SK-N-SH (cell line): Measurements from ENCODE around the gene GJB2.

Source experiments
- CTCF ChIP-seq: fragments of 200-600 bp; sonication (generic); IDR thresholded peaks from 2 replicates; pipeline ENCODE4 v1.6.1; 2017; ENCODE audit warnings: antibody characterized with exemption, mild to moderate bottlenecking, moderate library complexity
- EZH2phosphoT487 ChIP-seq: fragments of 200-600 bp; sonication (generic); IDR thresholded peaks from 2 replicates; pipeline ENCODE4 v1.6.1; 2017; ENCODE audit warnings: low read depth, mixed run types, mild to moderate bottlenecking, antibody characterized with exemption, moderate library complexity, borderline replicate concordance
- SIN3A ChIP-seq: IDR thresholded peaks from 2 replicates; pipeline ENCODE4 v1.6.1; 2012; ENCODE audit warnings: low read depth, mild to moderate bottlenecking, low read length, moderate library complexity, borderline replicate concordance
- TAF1 ChIP-seq: IDR thresholded peaks from 2 replicates; pipeline ENCODE4 v1.6.1; 2012; ENCODE audit warnings: low read depth, mild to moderate bottlenecking, low read length, moderate library complexity, borderline replicate concordance

- TF ChIP-seq CTCF (no peak), TAF1 (no peak), SIN3A (no peak), EZH2phosphoT487 (no peak)
Observed at GRCh38 chr13:20195801-20196200, 3.1 kb upstream of the GJB2 start.
